ENCODE measurements around the gene ARPC1B. TPM values are rescaled to one million over a fixed set of nuclear protein-coding genes. Genes with fewer than 3 reads are reported as not detected.

Gene ARPC1B
- total RNA-seq, 1 donor from 2014 or later, result 55.0 TPM

DNA sequence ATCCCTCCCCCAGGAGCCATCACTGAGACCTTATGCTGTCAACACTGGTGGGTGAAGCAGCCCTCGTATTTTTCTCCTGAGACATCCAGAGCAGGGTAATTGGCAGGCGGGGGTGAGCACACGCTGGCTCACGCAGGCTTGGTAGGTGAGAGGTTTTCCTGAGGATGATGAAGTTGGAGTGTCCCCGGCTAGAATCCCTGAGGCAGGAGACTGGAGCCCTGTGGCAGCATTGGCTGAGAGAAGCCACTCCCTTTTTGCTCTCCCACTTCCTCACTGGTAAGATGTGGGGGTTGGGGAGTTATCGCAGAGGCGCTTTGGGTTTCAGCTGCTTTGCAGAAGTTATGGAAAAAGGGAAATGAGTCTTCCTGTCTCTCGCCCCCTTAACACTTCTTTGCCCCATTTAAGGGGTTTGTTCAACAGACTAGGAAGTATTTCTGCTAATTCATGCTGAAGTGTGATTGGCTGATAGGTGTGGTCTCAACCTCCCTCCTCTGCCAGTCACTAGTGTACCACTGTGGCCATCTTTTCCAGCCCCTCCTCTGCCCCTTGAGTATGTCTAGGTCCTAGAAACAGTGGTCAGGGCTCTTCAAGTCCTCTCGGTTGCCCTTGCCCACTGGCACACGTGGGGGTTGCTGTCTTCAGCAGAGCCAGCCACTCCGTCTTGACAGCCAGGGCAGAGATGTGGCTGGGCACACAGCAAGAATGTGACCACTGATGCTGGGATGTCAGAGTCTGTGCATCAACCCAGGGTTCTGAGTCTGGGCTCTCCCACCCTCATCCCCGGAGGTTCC lies 5.7 kb downstream of the ARPC1B start:
- Mint-ChIP-seq H3K4me1 (ENCODE audit: unreplicated experiment) (peaks cover 11% of the 10 kb centered on the region), H3K36me3 (peaks cover 5% of the 10 kb centered on the region), H3K27ac (peak overlapping the region; percentile 75), H3K9me3 (no peaks in the 10 kb centered on the region), H3K4me3 (no peak overlapping the region), H3K27me3 (no peaks in the 10 kb centered on the region)
- TF ChIP-seq, protein P1, sequence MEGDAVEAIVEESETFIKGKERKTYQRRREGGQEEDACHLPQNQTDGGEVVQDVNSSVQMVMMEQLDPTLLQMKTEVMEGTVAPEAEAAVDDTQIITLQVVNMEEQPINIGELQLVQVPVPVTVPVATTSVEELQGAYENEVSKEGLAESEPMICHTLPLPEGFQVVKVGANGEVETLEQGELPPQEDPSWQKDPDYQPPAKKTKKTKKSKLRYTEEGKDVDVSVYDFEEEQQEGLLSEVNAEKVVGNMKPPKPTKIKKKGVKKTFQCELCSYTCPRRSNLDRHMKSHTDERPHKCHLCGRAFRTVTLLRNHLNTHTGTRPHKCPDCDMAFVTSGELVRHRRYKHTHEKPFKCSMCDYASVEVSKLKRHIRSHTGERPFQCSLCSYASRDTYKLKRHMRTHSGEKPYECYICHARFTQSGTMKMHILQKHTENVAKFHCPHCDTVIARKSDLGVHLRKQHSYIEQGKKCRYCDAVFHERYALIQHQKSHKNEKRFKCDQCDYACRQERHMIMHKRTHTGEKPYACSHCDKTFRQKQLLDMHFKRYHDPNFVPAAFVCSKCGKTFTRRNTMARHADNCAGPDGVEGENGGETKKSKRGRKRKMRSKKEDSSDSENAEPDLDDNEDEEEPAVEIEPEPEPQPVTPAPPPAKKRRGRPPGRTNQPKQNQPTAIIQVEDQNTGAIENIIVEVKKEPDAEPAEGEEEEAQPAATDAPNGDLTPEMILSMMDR (conservative IDR thresholded peaks at IDR 0.05), result no peak
- no peak for DNase-seq (ENCODE audit: extremely low spot score, unreplicated experiment)

DNA sequence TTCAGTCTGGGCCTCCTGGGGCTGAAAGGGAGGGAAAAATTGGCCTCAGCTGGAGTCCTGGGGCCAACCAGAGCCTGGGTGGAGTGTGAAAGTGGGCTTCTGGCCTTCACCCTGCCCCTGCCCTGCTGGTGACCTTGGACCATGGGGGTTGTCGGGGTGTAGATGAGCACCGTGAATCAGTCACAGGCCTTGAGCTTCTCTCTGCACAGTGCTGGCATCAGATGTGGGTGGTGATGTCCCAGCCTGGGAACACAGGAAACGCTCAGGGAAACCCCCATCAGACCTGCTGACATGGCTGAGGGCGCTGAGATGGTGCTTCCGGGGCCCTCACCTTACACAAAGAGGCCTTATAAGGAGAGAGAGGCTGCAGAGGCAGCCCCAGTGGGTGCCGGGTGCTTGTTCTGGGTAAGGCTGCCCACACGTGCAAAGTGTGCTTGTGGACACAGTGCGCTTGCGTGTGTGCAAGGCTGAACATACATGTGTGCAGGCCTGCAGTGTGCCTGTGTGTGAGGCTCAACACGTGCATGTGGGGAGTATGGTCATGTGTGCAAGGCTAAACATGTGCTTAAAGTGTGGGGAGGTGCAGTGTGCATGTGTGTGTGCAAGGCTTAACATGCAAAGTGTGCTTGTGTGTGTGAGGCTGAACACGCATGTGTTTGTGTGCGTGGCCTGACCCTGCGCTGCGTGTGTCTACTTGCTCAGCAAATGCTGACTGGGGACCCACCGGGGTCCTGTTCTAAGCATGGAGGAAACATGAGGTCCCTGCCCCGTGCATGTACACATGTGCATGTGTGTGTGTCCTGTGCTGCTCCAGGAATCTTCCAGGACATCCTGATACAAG lies 6.5 kb downstream of the ARPC1B start:
- Mint-ChIP-seq H3K27me3 (no peaks in the 10 kb centered on the region), H3K36me3 (peaks cover 5% of the 10 kb centered on the region), H3K4me3 (no peak overlapping the region), H3K4me1 (ENCODE audit: unreplicated experiment) (peaks cover 11% of the 10 kb centered on the region), H3K27ac (no peak overlapping the region), H3K9me3 (no peaks in the 10 kb centered on the region)
- DNase-seq (ENCODE audit: extremely low spot score, unreplicated experiment), result no peak
- TF ChIP-seq, protein P1 (conservative IDR thresholded peaks at IDR 0.05), result no peak

DNA sequence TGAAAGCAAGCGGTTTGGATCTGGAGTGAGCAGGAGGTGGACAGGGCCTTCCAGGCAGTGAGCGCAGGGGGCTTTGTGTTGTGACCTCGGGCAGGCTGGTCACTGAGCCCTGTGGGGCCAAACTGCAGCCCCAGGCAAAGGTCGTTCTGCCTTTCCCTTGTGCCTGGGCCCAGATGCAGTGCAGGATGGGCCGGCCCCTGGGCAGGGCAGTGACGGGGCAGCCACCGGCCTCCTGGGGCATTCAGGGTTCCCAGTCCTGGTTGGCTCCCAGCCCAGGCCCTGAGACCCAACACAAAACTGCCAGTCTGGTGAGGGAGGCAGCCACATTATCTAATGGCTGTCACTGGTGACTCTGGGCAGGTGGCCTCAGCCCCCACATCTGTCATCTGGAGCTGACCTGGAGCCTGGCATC lies 7.1 kb downstream of the ARPC1B start:
- no peak for DNase-seq (ENCODE audit: extremely low spot score, unreplicated experiment)
- H3K27me3 Mint-ChIP-seq, result no peaks in the 10 kb centered on the region
- no peak overlapping the region for H3K4me3 Mint-ChIP-seq
- peaks cover 5% of the 10 kb centered on the region for H3K36me3 Mint-ChIP-seq
- no peaks in the 10 kb centered on the region for H3K9me3 Mint-ChIP-seq
- no peak overlapping the region for H3K27ac Mint-ChIP-seq
- H3K4me1 Mint-ChIP-seq (ENCODE audit: unreplicated experiment), result peaks cover 11% of the 10 kb centered on the region
- TF ChIP-seq, protein P1 (conservative IDR thresholded peaks at IDR 0.05), result no peak

DNA sequence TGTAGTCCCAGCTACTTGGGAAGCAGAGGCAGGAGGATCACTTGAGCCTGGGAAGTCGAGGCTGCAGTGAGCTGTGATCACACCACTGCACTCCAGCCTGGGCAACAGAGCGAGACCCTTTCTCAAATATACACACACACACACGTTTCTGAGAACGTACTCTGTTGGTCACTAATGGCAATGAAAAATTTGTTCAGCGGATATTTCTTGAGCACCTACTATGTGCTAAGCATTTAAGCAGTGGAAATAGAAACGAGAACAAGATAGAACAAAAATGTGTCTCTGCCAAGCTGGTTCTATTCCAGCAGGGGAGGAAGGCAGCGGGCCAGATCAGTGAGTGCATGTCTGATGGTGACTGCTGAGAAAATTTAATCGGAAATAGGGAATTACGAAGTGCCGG lies 8.7 kb downstream of the ARPC1B start:
- DNase-seq (ENCODE audit: extremely low spot score, unreplicated experiment), result no peak

DNA sequence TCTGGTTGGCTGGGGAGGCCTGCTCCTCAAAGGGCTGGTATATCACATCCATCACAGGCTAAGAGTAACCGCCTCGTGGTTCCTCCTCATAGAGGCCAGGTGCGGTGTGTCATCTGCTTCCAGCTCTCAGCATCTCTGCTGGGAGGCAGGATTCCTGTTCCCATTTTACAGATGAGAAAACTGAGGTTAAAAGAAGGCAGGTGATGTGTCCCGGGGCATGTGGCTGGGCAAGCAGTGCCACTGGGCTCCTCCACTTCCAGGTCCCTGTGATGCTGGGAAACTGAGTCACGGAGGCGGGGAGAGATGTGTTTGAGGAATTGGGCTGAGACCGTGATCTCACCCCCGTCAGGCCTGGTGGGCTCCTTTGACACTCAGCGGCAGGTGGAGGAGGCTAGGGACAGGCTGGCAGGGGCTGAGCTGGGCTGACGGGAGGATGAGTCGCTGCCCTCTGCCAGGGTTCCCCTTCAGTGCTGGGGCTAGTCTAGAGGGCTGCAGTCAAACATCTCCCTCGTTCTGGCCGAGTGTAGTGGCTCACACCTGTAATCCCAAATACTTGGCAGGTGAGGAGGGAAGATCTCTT lies 9.4 kb downstream of the ARPC1B start:
- Mint-ChIP-seq H3K4me3 (no peak overlapping the region), H3K27me3 (no peaks in the 10 kb centered on the region), H3K9me3 (no peaks in the 10 kb centered on the region), H3K4me1 (ENCODE audit: unreplicated experiment) (peaks cover 11% of the 10 kb centered on the region), H3K36me3 (peaks cover 5% of the 10 kb centered on the region), H3K27ac (no peak overlapping the region)
- no peak for DNase-seq (ENCODE audit: extremely low spot score, unreplicated experiment)
- TF ChIP-seq, protein P1 (conservative IDR thresholded peaks at IDR 0.05), result no peak

More for the DNA sequence above, 8.7 kb downstream of the ARPC1B start:
- H3K36me3 Mint-ChIP-seq, result peaks cover 5% of the 10 kb centered on the region
- no peaks in the 10 kb centered on the region for H3K9me3 Mint-ChIP-seq
- no peak overlapping the region for H3K4me3 Mint-ChIP-seq
- H3K27me3 Mint-ChIP-seq, result no peaks in the 10 kb centered on the region
- H3K4me1 Mint-ChIP-seq (ENCODE audit: unreplicated experiment), result peaks cover 11% of the 10 kb centered on the region
- H3K27ac Mint-ChIP-seq, result no peak overlapping the region
- TF ChIP-seq, protein P1 (conservative IDR thresholded peaks at IDR 0.05), result no peak
